Heart right ventricle (tissue), 16 donors: ENCODE results near the gene SET. TPM values are rescaled to one million over a fixed set of nuclear protein-coding genes. Genes with fewer than 3 reads are reported as not detected.

ENCODE experiments used
- ATAC-seq, 8 donors: fragments of 200-7000 bp; cut with Tn5 transposase; one replicate each; pipeline ENCODE4 v1.9.1; 2020; ENCODE audit warnings: mild to moderate bottlenecking in 8 of 8, moderate library complexity in 8 of 8, moderate number of reproducible peaks in 1 of 8
- DNase-seq, 2 donors: peaks; one replicate each; pipeline ENCODE4 v3.0.0-alpha.2; 2020
- H3K27ac ChIP-seq, 10 donors: fragments of 200-600 bp; sonication (generic) in 2 of 10; one replicate each; pipeline versions ENCODE4 v1.5.0 to v1.8.0; 2020 to 2022; ENCODE audit warnings: mild to moderate bottlenecking in 3 of 10
- H3K27me3 ChIP-seq, 7 donors: fragments of 200-600 bp; one replicate each; pipeline ENCODE4 v1.8.0; 2021 to 2022; ENCODE audit warnings: mild to moderate bottlenecking in 2 of 7
- H3K36me3 ChIP-seq, 9 donors: fragments of 200-600 bp; sonication (generic) in 1 of 9; one replicate each; pipeline versions ENCODE4 v1.5.0 to v1.8.0; 2020 to 2022; ENCODE audit warnings: mild to moderate bottlenecking in 2 of 9
- H3K4me1 ChIP-seq, 9 donors: fragments of 200-600 bp; sonication (generic) in 1 of 9; one replicate each; pipeline versions ENCODE4 v1.5.0 to v1.8.0; 2020 to 2022; ENCODE audit warnings: mild to moderate bottlenecking in 4 of 9
- H3K4me3 ChIP-seq, 10 donors: fragments of 200-600 bp; sonication (generic) in 2 of 10; one replicate each; pipeline versions ENCODE4 v1.5.0 to v1.8.0; 2020 to 2022; ENCODE audit warnings: mild to moderate bottlenecking in 7 of 10, moderate library complexity in 2 of 10
- H3K9me3 ChIP-seq, 11 donors: fragments of 200-600 bp in 10 of 11; sonication (generic) in 2 of 11; one replicate each; pipeline versions ENCODE4 v1.5.0 to v1.8.0; 2013 to 2022; ENCODE audit warnings: mild to moderate bottlenecking in 2 of 11, control low read depth in 1 of 11, moderate library complexity in 1 of 11
- WGBS, 2 donors: extraction: QIAGEN DNeasy Blood & Tissue Kit; methylation state at CpG; one replicate each; pipeline ENCODE4 v1.1.7; 2013; ENCODE audit warnings: inconsistent platforms in 1 of 2; 5-methylcytosine and 5-hydroxymethylcytosine counted together
- intact Hi-C, 10 donors: fragments of 100-400 bp; cut with DNase I; formaldehyde crosslinking; loops; one replicate each; pipeline versions ENCODE4 v1.11.1 to v1.14.2; 2022
- polyA plus RNA-seq, 2 donors: library from polyadenylated mRNA; stranded (reverse); fragments of 200-250 nt; gene quantifications; one replicate each; pipeline ENCODE4 v1.2.3, GENCODE V29; 2013
- total RNA-seq, 10 donors: library from RNA; stranded (reverse); fragmentation: NEBNext Ultra II Directional in 3 of 10; extraction: Animal tissue kit (Norgen Biotek cat#: 25700) in 3 of 10; gene quantifications; one replicate each; pipeline versions ENCODE4 v1.2.1 to v1.2.4, GENCODE V29; 2021 to 2023
- TF ChIP-seq, protein P1 (sequence below), 9 donors: fragments of 200-600 bp; sonication (generic) in 2 of 9; IDR thresholded peaks; one replicate each; pipeline versions ENCODE4 v1.5.0 to v1.8.0; 2021 to 2022; ENCODE audit warnings: antibody characterized with exemption in 9 of 9, mild to moderate bottlenecking in 5 of 9, moderate library complexity in 1 of 9
- donor health status: Arrhythmogenic right ventricular cardiomyopathy.
- donor health status: ischemic (EF 13 %, LVEDD 7.1; RV severe dilation, severe dysfunction).
- donor health status: healthy with polysubstance abuse.
- donor health status: DM: no; HTN: yes; CAD: no.
- donor health status: DM: no; HTN: no; CAD: no.
- donor health status: ischemic (EF 25% LVEDD 6.9; RV normal size, moderate dysfunction).
- donor health status: ischemic (EF 25% LVEDD 5.7; RV mildly dilated, moderate dysfunction).
- donor health status: healthy.
- donor health status: DM: yes; HTN: yes; CAD: no.
- donor health status: Ischemic cardiomyopathy.
- donor health status: ischemic (EF 35%, LVEDD 5.7; RV mildly dilated, moderate dysfunction).
- donor health status: nonischemic (EF 11% LVEDD 7.7; RV severe dilation, severe dysfunction).
- donor health status: DM: yes; HTN: yes; CAD: no.
- donor health status: PGD.
- donor health status: ischemic (EF 29% LVEDD 5.4; RV normal size, mild dysfunction).
- donor health status: nonischemic (EF 23%, LVEDD 6.1; RV moderate dilation, normal function).

Gene SET
- total and polyA plus RNA-seq, 12 donors = 87.0 to 228 (median 196) TPM

DNA sequence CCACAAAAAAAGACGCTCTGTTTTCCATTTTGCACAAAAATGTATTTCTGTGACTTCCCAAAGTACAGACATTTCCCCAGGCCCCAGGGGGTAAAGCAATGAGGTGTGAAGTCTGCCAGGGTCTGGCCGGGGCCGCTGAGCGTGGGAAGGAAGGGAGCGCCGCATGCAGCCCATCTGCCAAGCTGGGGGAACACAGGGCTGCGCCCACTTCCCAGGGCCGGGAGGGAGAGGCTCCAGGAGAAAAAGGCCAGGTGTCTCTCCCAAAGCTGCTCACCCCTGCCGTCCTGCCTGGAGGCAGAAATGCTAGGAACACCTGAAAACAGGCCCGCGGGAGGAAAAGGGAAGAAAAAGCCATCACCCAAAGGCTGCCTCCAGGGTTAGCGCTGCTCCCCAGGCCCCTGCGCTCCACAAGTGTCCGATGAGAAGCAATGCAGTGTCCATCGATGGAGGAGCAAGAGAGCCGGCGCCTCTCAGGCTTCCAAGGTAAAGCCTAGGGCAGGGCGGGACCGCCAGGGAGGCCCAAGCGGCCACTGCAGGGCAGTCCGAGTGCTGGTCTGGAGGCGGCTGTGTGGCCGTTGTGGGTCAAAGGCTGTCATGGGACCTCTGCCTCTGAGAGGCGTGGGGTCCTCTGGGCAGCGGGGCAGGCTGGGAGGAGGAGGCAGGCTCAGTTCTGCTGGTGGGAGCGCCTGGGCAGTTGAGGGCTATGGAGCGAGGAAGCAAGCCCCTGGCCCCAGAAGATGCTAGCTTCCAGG lies 40.9 kb downstream of the SET start:
- Histone ChIP-seq H3K4me1 (peaks cover 0 to 8% (median under 1%) of the 10 kb centered on the region in 9 donors), H3K4me3 (no peak overlapping the region), H3K27me3 (no peaks in the 10 kb centered on the region), H3K36me3 (peaks cover 0 to 50% (median 10%) of the 10 kb centered on the region in 9 donors), H3K27ac (no peak overlapping the region), H3K9me3 (no peaks in the 10 kb centered on the region)
- intact Hi-C loops = loop anchor here in 1 of 10 donors (5.0 kb wide), 1 partner anchor 42 kb away; the partner anchor contains the start of gene ZER1
- DNase-seq (no peak), ATAC-seq (peak in 1 of 8 donors; percentile 14)
- TF ChIP-seq, protein P1, sequence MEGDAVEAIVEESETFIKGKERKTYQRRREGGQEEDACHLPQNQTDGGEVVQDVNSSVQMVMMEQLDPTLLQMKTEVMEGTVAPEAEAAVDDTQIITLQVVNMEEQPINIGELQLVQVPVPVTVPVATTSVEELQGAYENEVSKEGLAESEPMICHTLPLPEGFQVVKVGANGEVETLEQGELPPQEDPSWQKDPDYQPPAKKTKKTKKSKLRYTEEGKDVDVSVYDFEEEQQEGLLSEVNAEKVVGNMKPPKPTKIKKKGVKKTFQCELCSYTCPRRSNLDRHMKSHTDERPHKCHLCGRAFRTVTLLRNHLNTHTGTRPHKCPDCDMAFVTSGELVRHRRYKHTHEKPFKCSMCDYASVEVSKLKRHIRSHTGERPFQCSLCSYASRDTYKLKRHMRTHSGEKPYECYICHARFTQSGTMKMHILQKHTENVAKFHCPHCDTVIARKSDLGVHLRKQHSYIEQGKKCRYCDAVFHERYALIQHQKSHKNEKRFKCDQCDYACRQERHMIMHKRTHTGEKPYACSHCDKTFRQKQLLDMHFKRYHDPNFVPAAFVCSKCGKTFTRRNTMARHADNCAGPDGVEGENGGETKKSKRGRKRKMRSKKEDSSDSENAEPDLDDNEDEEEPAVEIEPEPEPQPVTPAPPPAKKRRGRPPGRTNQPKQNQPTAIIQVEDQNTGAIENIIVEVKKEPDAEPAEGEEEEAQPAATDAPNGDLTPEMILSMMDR (IDR thresholded peaks at IDR 0.05) = no peak
- 88 to 92% methylated on average over 27 of the region's 27 CpGs for WGBS, 2 donors

DNA sequence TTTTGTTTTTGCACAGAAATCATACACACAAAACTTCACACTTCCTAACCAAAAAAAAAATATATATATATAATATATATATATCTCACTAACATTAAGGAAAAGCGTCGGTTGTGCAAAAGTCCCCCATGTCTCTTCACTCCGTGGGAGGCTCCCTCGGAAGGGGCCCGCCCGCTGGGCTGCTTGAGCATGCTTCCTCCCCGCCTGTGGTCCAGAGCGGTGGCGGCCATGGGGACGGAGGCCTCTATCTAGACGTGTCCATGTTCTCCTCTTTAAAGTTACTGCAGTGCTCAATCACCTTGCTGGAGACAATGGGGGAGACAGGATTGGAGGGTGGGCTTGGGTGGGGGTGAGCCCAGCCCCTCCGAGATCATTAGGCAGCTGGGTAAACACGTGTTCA lies 42.1 kb downstream of the SET start:
- TF ChIP-seq, protein P1 (IDR thresholded peaks at IDR 0.05) = no peak
- 84 to 86% methylated on average over 13 of the region's 13 CpGs for WGBS, 2 donors
- intact Hi-C loops = no loop called here
- DNase-seq = no peak
- no peak for ATAC-seq
- no peaks in the 10 kb centered on the region for H3K27me3 ChIP-seq
- H3K36me3 ChIP-seq = peaks cover 0 to 60% (median 12%) of the 10 kb centered on the region in 9 donors
- peaks cover 0 to 9% (median 0%) of the 10 kb centered on the region in 9 donors for H3K4me1 ChIP-seq
- H3K9me3 ChIP-seq = no peaks in the 10 kb centered on the region
- no peak overlapping the region for H3K27ac ChIP-seq
- H3K4me3 ChIP-seq = no peak overlapping the region

DNA sequence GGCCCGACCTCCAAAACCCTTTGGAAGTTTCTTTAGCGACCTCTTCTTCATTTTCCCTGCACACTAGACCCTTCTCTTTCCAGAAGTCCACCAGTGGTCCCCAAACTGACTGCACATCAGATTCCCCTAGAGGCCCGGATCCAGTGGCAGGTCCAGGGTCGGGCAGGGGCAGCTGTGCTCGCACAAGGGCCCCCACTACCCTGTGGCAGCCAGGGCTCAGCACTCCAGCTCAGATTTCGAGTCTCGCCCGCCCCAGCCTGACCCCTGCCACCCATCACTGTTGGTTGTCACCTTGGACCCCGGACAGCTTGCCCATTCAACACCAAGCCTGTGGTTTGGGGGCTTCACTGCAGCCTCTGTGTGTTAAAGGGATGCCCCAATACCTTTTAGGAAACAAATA lies 42.7 kb downstream of the SET start:
- Histone ChIP-seq H3K27me3 (no peaks in the 10 kb centered on the region), H3K27ac (no peak overlapping the region), H3K9me3 (no peaks in the 10 kb centered on the region), H3K4me3 (no peak overlapping the region), H3K36me3 (peaks cover 0 to 65% (median 12%) of the 10 kb centered on the region in 9 donors), H3K4me1 (peaks cover 0 to 9% (median 0%) of the 10 kb centered on the region in 9 donors)
- ATAC-seq = no peak
- 84 to 87% methylated on average over 9 of the region's 9 CpGs for WGBS, 2 donors
- TF ChIP-seq, protein P1 (IDR thresholded peaks at IDR 0.05) = no peak
- no peak for DNase-seq
- intact Hi-C loops = no loop called here

DNA sequence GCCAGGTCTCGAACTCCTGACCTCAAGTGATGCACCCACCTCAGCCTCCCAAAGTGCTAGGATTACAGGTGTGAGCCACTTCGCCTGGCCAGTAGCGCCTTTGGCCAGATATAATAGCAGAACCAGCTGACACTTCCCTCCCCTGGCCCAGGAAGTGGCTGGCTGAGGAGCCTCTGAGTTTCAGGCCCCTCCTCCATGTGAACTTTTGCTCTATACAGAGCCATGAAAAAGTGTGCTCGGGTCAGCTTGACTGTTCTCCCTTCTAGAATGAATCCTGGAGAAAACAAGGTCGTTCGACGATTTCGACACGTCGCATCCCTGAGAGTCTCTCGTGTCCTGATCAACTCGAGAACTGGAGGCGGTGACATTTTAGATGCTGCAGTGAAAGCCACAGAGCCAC lies 43.6 kb downstream of the SET start:
- 84 to 87% methylated on average over 13 of the region's 13 CpGs for WGBS, 2 donors

More for the DNA sequence above, 43.6 kb downstream of the SET start:
- ATAC-seq (no peak), DNase-seq (no peak)
- Histone ChIP-seq H3K4me3 (no peak overlapping the region), H3K27me3 (no peaks in the 10 kb centered on the region), H3K27ac (no peak overlapping the region), H3K36me3 (peaks cover 0 to 74% (median 12%) of the 10 kb centered on the region in 9 donors), H3K4me1 (peaks cover 0 to 9% (median 0%) of the 10 kb centered on the region in 9 donors), H3K9me3 (no peaks in the 10 kb centered on the region)
- TF ChIP-seq, protein P1 (IDR thresholded peaks at IDR 0.05) = no peak
- intact Hi-C loops = no loop called here
